Measurements from ENCODE around the gene LDLRAD4.

- TF ChIP-seq EZH2 (IDR thresholded peaks at IDR 0.05; ENCODE audit: low read depth) (no peak), CTCF (conservative IDR thresholded peaks at IDR 0.05) (no peak)
These were observed 197.2 kb downstream of the LDLRAD4 start for GRCh38 chr18:13415736-13416135.

Measured in PC-9 (cell line).